ENCODE data around the gene SLC39A1. TPM values are rescaled to one million over a fixed set of nuclear protein-coding genes. Genes with fewer than 3 reads are reported as not detected.
A peak's percentile ranks its signal among the peaks of the same experiment; 100 is the strongest.

SLC39A1 gene
- total RNA-seq, 1 donor from 2014 or later, result 46.9 TPM

- intact Hi-C loops (cut with DNase I), result no loop called here
- ATAC-seq (ENCODE audit: poor library complexity) (no peak), DNase-seq (no peak)
Observed at GRCh38 chr1:153939476-153939875, 23.9 kb downstream of the SLC39A1 start.

- DNase-seq (no peak), ATAC-seq (ENCODE audit: poor library complexity) (no peak)
- intact Hi-C loops (cut with DNase I), result no loop called here
Observed at GRCh38 chr1:153938996-153939395, 24.3 kb downstream of the SLC39A1 start.

DNA sequence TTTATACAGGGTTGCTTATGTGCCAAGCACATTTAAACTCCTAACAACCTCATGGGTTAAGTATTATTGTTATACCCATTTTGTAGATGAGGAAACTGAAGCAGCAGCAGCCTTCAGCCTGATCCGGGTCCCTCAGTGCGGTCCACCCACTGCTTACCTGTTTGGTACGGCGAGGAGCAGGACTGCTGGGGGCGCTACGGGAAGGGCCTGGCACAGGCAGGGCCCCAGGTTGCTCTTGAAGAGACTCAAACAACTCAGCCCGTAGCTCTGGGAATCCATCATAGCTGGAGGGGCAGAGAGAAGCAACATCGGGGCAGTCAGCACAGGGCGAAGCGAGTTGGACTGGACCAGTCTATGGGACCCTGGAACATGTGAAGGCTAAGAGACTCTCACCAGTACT, 26.0 kb downstream of the SLC39A1 start:
- ATAC-seq (ENCODE audit: poor library complexity) (no peak), DNase-seq (no peak)
- intact Hi-C loops (cut with DNase I), result no loop called here

- ATAC-seq (ENCODE audit: poor library complexity) (no peak), DNase-seq (no peak)
- intact Hi-C loops (cut with DNase I), result no loop called here
Observed at GRCh38 chr1:153936011-153936802, 27.1 kb downstream of the SLC39A1 start.

DNA sequence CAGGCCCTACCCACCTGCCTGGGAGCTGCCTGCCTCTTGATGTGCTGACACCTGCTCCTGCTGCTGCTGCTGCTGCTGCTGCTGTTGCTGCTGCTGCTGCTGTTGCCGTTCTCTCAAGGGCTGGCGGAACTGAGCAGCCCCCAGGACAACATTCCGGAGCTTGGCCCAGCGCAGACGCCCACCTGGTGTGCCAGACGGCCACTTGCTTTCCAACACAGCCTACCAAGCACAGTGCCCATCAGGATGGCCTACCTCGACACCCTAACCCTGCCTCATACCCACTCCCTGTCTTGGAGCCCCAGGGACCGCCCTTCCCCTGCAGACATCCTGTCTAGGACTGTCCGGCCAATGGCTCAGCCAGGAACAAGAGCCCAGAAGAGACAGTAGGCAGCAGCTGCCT, 28.6 kb downstream of the SLC39A1 start:
- intact Hi-C loops (cut with DNase I), result no loop called here
- no peak for DNase-seq

GRCh38 chr1:153933955-153934354, 29.4 kb downstream of the SLC39A1 start:
- DNase-seq (no peak), ATAC-seq (ENCODE audit: poor library complexity) (no peak)
- intact Hi-C loops (cut with DNase I), result no loop called here

More for the DNA sequence above, 28.6 kb downstream of the SLC39A1 start:
- no peak for ATAC-seq (ENCODE audit: poor library complexity)

GRCh38 chr1:153933430-153933829, 29.9 kb downstream of the SLC39A1 start:
- DNase-seq (no peak), ATAC-seq (ENCODE audit: poor library complexity) (no peak)
- intact Hi-C loops (cut with DNase I), result no loop called here

DNA sequence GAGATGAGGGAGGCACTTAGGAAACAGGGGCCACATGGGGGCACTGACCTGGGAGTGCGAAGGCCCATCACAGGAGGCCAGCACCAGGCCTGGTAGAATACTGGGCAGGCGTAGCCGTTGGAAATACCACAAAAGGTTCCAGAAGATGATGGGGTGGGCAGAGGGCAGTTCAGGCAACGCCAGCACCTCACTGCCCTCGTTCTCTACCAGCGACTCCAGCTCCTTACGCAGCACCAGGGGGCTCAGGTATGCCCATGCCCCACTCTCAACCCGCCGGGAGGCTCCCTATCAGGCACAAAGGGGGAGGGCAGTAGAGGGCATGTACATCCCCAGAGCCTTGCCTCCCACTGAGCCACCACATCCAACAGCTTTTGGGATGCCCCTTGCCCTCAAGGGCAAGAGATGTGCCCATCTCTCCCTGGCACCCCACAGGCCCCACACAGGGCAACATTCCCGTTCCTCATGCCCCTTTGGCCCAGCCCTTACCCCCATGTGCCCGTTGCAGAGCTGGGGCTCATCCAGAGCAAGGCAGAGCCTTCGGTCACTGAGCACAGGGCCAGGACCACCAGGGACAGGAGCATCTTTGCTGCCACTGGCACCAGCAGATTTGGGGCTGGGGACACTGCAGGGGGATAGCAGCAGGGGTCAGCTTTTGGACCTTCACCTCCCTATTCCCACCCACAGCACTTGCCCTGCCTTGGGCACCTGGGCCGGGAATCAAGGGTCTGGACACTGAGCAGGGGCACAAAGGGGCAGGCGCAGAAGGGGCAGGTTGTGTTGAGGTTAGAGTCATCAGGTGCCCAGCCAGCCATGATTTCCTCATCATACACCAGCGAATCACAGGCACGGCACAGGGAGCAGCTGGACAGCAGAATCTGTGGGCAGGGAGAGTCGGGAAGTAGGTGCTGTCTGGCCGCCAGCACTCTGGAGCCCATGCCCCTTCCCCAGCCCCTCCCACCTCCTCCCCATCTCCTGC, 30.9 kb downstream of the SLC39A1 start:
- no peak for DNase-seq
- intact Hi-C loops (cut with DNase I), result no loop called here
- ATAC-seq (ENCODE audit: poor library complexity), result no peak

DNA sequence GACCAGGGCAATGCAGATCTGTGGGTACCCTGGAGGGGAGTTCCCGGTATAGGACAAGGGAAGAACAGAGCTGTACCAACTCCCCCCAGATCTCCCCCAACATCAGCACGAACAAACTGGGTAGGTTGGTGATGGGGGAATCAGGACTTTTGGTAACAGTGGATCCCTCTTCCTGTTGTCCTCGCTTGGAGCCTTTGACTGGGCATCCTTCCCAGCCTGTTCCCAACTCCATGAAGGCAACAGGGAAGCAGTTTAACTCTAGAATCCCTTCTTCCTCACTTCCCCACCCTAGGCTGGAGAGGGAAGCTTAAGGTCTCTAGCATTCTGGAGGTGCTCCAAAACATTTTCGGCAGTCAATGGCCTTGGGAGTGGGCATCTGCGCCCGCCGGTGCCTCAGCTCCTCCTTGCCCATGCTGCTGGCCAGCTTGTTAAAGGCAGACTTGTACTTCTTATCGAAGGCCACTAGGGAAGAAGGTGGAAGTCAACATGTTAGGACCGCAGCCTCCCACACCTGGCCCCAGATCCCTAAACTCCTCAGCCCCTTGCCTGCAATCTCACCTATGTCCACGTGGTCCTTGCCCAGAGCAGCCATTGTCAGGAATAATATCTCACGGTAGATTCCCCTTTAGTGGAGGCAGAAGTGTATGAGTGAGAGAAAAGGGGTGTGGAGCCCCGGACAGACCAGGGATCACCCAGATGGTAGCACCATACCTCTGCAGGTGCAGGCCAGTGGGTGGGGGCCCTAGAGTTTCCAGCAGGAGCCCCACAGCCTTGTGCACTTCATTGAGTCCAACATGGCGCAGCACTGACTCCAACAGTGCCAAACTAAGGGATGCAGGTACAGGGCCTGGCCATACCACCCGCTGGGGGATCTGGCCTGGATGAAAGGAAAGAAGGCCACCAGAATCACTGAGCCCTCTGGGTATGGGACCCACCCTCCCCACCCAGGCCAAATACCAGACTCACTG, 33.1 kb downstream of the SLC39A1 start:
- ATAC-seq (ENCODE audit: poor library complexity) (no peak), DNase-seq (no peak)
- intact Hi-C loops (cut with DNase I), result no loop called here

- no peak for DNase-seq
- intact Hi-C loops (cut with DNase I), result no loop called here
Observed at GRCh38 chr1:153929426-153929825, 33.9 kb downstream of the SLC39A1 start.

DNA sequence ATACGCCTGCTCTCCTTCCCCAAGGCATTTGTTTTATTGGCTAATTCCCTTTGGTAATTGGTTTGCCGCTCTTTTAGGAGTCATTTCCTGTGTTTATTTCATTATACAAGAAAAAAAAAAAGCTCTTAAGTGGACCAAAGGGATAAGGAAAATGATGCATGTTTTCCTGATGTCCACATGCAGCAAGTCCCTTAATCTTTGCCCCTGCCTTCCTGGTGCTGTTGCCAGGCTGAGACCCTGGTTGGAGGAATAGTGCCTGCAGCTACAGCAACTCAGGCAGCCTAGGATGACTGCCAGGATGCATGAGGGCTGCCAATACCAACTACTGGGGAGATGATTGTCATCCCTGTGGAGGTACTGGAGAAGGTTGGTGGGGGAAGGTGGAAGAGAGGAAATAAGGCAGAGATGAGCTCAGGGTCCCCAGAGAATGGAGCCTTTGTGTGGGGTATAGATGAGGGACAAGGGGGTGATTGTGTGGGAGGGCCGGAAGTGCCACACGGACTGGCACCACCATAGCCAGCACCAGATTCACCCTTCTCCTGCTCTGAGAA, 34.5 kb downstream of the SLC39A1 start:
- intact Hi-C loops (cut with DNase I), result no loop called here
- DNase-seq (no peak), ATAC-seq (ENCODE audit: poor library complexity) (no peak)

More at GRCh38 chr1:153929426-153929825, 33.9 kb downstream of the SLC39A1 start:
- no peak for ATAC-seq (ENCODE audit: poor library complexity)

- DNase-seq, result no peak
- intact Hi-C loops (cut with DNase I), result no loop called here
Observed at GRCh38 chr1:153928245-153928644, 35.1 kb downstream of the SLC39A1 start.

DNA sequence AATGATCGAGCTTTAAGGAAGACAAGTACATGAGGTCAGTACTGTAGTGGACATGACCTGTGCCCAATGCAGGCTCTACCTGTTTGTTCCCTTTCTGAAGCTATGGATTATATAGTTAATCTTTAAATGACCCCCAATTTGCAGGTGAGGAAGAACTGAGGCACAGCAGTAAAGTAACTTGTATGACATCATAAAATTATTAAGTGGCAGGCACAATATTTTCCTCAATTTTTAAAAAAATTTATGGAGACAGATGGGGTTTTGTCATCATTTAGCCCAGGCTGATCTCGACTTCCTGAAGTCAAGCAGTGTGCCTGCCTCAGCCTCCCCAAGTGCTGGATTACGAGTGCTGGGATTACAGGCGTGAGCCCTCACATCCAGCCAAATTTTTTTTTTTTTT, 36.9 kb downstream of the SLC39A1 start:
- ATAC-seq (ENCODE audit: poor library complexity) (no peak), DNase-seq (no peak)
- intact Hi-C loops (cut with DNase I), result no loop called here

More at GRCh38 chr1:153928245-153928644, 35.1 kb downstream of the SLC39A1 start:
- no peak for ATAC-seq (ENCODE audit: poor library complexity)

DNA sequence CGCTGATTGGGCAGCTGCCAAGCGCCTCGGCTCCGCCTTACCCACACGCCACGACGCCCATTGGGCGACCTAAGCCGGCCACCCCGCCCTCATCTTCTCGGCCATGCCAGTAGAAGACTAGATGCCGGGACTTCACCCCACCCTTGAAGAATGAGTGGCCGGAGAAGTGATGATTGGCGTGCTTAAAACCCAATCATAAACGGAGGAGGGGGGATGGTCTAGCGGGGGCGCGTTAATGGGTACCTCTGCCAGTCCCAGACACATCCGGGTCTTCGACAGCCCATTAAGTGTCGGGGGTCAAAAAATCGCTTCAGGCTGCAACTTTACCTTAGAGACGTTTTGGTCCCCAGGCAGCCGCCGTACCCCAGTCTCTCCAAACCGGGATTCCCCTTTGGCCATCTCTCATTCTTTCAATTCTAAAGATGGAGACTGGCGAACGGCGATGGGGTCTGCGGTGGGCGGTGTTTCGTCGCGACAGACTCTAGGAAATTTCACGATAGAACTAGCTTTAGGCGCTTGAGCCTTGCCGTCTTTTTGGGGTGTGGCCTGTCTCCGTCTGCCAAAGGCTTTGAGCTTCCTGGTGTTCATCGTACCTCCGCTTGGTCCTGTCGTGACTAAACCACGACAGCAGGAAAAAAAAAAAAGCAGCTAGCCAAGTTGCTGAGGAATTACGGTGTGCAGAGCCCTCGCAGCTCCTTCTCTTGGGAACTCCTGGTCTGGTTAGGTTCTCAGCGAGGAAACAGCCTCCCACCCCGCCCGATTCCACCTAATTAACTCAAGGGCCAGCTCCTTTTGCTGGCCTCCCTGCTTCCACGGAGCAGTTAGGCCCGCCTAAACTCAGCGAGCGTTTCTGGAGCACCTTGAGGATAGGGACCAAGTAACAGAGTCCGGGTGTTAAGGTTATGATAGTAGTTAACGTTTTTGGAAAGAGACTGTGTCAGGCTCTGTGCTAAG, 40.1 kb downstream of the SLC39A1 start, which contains the start of gene GATAD2B:
Gene GATAD2B, minus strand, starts transcription at position 1 of the 954 bp plus-strand sequence. CDS start 94,625 bp downstream, outside the sequence.
- ATAC-seq (ENCODE audit: poor library complexity), result peak; percentile 98
- peak; percentile 100 for DNase-seq
- intact Hi-C loops (cut with DNase I), result no loop called here

GRCh38 chr1:153922076-153922971, 41.0 kb downstream of the SLC39A1 start:
- peak; percentile 64 for DNase-seq

DNA sequence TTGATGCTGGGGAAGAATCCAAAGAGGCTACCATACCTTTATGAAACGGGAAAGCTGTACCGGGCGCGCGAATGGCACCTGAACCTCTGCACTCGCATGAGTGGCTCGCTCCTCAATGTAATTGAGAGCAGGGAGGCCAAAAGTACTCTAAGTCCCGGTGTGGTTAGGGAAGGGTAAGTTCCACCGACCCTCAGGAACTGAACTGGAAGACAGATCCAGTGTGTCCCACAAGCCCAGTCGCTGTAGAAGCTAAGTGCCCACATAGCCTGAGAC, 41.6 kb downstream of the SLC39A1 start:
- intact Hi-C loops (cut with DNase I), result no loop called here
- DNase-seq, result peak; percentile 36
- no peak for ATAC-seq (ENCODE audit: poor library complexity)

More at GRCh38 chr1:153922076-153922971, 41.0 kb downstream of the SLC39A1 start:
- ATAC-seq (ENCODE audit: poor library complexity), result peak; percentile 33
- intact Hi-C loops (cut with DNase I), result no loop called here
